Measurements from ENCODE around the gene NSG2.
"Not testable (repeated sequence)": the region's sequence is repeated elsewhere in the genome, so short reads cannot be mapped to it uniquely, and the experiment has no call there.

Gene NSG2

GRCh38 chr5:174045470-174046025, at the start of gene NSG2:
TSS of gene NSG2 (plus strand) at chr5:174045706. CDS start at chr5:174046756, 1,050 bp downstream.
- H3K4me3 ChIP-seq (ENCODE audit: low read length) = no peak within 1 kb of the TSS
- no peak for TF ChIP-seq ZNF274 (IDR thresholded peaks at IDR 0.05; ENCODE audit: low read depth, low read length)

- no peak for TF ChIP-seq ZNF274 (IDR thresholded peaks at IDR 0.05; ENCODE audit: low read depth, low read length)
- no peak overlapping the region for H3K4me3 ChIP-seq (ENCODE audit: low read length)
Observed at GRCh38 chr5:173997331-173997730, 48.2 kb upstream of the NSG2 start.

GRCh38 chr5:173998531-173998930, 47.0 kb upstream of the NSG2 start:
- no peak for TF ChIP-seq ZNF274 (IDR thresholded peaks at IDR 0.05; ENCODE audit: low read depth, low read length)
- no peak overlapping the region for H3K4me3 ChIP-seq (ENCODE audit: low read length)

- no peak for TF ChIP-seq ZNF274 (IDR thresholded peaks at IDR 0.05; ENCODE audit: low read depth, low read length)
- no peak overlapping the region for H3K4me3 ChIP-seq (ENCODE audit: low read length)
Observed at GRCh38 chr5:174000076-174000475, 45.4 kb upstream of the NSG2 start.

- H3K4me3 ChIP-seq (ENCODE audit: low read length) = no peak overlapping the region
- TF ChIP-seq ZNF274 (IDR thresholded peaks at IDR 0.05; ENCODE audit: low read depth, low read length) = no peak
Observed at GRCh38 chr5:174003795-174004194, 41.7 kb upstream of the NSG2 start.

GRCh38 chr5:174008922-174009321, 36.6 kb upstream of the NSG2 start:
- no peak overlapping the region for H3K4me3 ChIP-seq (ENCODE audit: low read length)
- no peak for TF ChIP-seq ZNF274 (IDR thresholded peaks at IDR 0.05; ENCODE audit: low read depth, low read length)

- no peak overlapping the region for H3K4me3 ChIP-seq (ENCODE audit: low read length)
- no peak for TF ChIP-seq ZNF274 (IDR thresholded peaks at IDR 0.05; ENCODE audit: low read depth, low read length)
Observed at GRCh38 chr5:174010365-174010764, 35.1 kb upstream of the NSG2 start.

GRCh38 chr5:174011441-174011840, 34.1 kb upstream of the NSG2 start:
- TF ChIP-seq ZNF274 (IDR thresholded peaks at IDR 0.05; ENCODE audit: low read depth, low read length) = no peak
- H3K4me3 ChIP-seq (ENCODE audit: low read length) = no peak overlapping the region

- H3K4me3 ChIP-seq (ENCODE audit: low read length) = not testable (repeated sequence)
Observed at GRCh38 chr5:174020069-174020927, 25.2 kb upstream of the NSG2 start.

- no peak for TF ChIP-seq ZNF274 (IDR thresholded peaks at IDR 0.05; ENCODE audit: low read depth, low read length)
- no peak overlapping the region for H3K4me3 ChIP-seq (ENCODE audit: low read length)
Observed at GRCh38 chr5:174020928-174021304, 24.6 kb upstream of the NSG2 start.

- no peak overlapping the region for H3K4me3 ChIP-seq (ENCODE audit: low read length)
- no peak for TF ChIP-seq ZNF274 (IDR thresholded peaks at IDR 0.05; ENCODE audit: low read depth, low read length)
Observed at GRCh38 chr5:174022384-174023095, 23.0 kb upstream of the NSG2 start.

GRCh38 chr5:174030286-174030685, 15.2 kb upstream of the NSG2 start:
- no peak overlapping the region for H3K4me3 ChIP-seq (ENCODE audit: low read length)
- TF ChIP-seq ZNF274 (IDR thresholded peaks at IDR 0.05; ENCODE audit: low read depth, low read length) = no peak

- no peak overlapping the region for H3K4me3 ChIP-seq (ENCODE audit: low read length)
- no peak for TF ChIP-seq ZNF274 (IDR thresholded peaks at IDR 0.05; ENCODE audit: low read depth, low read length)
Observed at GRCh38 chr5:174044466-174045254, 846 bp upstream of the NSG2 start.

GRCh38 chr5:174046558-174046957, 1.1 kb downstream of the NSG2 start:
- no peak for TF ChIP-seq ZNF274 (IDR thresholded peaks at IDR 0.05; ENCODE audit: low read depth, low read length)

More at GRCh38 chr5:174046558-174046957, 1.1 kb downstream of the NSG2 start:
- no peak overlapping the region for H3K4me3 ChIP-seq (ENCODE audit: low read length)

All from GM08714 (cell line).